ENCODE data around the gene TBL1XR1.

The TBL1XR1 gene

DNA sequence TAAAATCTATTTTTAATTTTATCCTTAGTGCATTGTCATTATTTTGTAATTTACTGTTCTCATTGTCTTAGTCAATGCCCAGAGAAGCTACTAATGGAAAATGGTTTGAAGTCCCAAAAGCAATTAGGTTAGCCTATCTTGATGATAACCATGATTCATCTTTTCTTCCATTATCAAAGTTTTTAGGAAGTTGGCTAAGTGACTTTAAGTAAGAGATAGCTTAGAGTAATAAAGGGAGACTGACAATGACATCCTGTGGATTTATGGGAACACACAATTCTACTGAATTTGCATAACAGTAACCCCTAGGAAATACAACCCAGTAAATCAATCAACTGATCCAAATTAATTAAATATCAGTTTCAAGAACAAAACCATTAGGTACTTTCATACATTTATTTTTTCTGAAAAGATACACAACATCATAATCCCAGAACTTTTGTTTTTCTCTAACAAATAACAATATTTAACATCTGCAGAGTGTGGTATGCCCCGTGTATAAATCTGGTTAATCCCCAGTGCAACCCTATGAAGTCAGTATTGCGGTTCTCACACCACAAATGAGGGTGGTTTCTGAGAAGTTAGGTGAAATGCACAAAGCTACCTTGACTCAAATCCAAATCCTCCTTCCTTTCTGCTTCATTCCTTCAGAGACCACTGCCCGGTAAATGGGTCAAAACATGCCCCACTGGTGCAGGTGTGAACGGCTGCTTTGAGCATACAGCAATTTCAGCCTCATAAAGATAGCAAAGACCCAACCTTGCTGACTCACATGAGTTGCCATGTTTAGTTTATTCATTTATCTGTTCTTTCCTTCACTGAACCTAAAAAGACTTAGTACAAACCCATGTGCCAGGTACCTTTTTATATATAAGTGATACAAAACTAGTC is 202.1 kb downstream of the TBL1XR1 start:
- DNase-seq, result no peak

DNA sequence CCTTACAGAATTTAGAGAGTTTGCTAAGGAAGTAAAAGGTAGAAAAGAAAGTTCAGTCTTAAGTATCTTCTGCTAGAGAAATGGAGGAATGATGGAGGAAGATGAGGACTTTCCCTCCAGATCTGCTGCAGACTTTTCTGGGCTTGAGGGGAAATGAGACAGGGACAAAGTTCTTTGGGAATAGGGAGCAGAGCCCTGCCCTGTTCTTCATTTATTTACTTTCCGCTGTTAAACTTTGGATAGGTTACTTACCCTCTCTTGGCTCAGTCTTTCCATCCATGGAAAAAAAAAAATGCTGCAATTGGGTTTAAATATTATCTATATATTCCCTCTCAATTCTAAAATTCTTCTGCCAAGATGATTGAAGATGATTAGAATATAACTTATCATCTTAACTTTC is 202.9 kb downstream of the TBL1XR1 start:
- no peak for DNase-seq

DNA sequence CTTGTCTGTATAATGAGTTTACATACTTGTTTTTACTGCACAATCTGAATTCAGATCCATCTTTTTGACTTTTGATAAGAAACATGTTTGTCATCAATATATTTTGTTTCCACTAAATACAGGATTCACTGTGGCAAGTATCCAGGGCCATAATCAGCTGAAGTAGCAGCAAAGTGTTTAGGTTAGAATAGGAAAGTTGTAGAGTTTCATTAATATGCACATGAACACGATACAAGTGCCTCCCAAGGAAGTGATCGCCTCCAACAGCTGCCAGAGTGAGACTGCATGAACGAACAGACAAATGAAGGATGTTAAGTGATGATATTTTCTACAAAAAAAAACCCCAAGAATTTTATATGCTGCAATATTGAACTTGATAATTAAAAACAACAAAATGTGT is 204.3 kb downstream of the TBL1XR1 start:
- no peak for DNase-seq

DNA sequence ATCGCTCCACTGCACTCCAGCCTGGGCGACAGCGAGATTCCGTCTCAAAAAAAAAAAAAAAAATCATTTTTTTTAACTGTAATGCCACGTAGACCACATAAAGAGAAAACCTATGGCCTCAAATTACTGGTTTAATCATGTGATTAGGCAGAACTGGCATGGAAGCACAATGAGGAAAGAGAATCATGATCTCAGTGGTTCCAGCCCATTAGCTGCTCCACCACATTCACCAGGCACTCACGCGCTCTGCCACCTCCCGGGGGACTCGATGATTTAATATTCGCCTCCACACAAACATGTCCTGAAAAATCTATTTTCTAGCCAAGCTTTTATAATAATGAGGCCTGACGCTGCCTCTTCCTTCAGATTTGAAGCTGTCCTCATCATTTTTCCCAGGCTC is 204.7 kb downstream of the TBL1XR1 start:
- DNase-seq, result no peak

DNA sequence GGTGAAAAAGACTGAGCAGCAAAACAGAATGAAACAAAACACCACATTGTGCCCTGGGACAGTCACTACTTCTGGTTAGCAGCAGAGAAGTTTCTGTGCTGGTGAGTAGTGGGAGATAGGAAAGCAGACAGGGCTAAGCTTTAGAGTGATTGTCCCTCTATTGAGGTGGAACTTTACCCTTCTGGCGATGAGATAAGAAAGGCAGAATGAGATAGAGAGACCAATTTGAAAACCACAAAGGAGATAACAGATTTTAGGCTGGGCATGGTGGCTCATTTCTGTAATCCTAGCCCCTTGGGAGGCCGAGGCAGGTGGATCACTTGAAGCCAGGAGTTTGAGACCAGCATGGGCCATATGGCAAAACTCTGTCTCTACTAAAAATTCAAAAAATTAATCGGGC is 208.5 kb downstream of the TBL1XR1 start:
- no peak for DNase-seq

DNA sequence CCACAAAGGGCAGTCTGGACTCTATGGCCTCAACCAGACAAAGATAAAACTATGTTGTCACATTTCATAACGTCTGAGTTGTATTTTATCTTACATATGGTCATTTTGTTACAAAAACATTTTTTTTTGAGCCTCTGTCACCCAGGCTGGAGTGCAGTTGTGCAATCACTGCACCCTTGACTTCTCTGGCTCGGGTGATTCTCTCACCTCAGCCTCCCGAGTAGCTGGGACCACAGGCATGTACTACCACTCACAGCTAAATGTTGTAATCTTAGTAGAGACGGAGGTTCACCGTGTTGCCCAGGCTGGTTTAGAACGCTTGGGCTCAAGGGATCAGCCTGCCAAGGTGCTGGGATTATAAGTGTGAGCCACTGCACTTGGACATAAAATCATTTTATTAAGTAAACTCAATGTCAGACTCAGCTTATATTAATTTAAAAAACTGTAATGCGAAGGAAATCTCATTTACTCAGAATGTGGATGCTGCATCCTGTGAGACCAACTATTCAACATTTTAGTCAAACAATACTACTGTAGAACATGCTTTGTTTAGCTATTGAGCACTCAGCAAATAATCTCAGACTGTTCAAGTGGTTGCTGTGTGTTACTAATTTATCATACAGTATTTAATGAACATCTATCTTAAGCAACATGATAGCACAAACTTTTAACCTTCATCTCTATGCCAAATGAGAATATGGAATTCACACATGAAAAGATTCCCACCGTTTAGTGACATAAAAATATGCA is 209.2 kb downstream of the TBL1XR1 start:
- no peak for DNase-seq

DNA sequence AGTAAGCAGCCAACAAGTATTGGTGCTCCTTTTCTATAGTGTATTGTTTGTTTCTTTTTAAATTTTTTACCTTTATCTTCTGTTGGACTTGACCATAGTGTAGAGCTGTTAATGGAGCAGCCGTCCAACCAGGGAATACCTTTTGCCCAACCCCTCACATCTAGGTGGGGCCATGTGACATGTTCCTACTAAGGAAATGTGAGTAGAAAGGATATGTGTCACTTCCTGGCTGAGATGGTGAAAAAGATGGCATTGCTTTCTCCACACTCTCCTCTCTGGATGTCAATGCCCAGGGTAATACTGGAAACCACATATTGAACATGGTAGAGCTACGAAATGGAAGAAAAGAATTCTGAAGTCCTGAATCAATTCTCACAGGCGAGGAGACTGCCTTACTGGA is 218.8 kb downstream of the TBL1XR1 start:
- no peak for DNase-seq

DNA sequence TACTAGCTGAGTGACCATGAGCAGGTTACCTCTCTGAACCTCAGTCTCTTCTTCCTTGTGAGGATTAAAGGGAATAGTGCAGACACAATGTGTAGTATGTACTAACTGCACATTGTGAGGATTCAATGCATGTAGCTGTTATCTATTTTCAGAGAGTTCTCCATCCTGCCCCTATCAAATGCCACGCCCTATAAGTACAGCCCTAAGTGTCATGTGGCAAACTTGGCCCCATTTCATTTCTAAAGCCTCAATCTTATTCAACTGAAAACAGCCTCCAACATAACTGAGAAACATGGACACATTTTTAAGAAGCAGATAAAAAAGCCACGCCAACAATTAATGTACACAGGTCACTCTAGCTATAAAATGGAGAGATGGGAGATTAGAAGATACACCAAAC is 220.0 kb downstream of the TBL1XR1 start:
- DNase-seq, result no peak

DNA sequence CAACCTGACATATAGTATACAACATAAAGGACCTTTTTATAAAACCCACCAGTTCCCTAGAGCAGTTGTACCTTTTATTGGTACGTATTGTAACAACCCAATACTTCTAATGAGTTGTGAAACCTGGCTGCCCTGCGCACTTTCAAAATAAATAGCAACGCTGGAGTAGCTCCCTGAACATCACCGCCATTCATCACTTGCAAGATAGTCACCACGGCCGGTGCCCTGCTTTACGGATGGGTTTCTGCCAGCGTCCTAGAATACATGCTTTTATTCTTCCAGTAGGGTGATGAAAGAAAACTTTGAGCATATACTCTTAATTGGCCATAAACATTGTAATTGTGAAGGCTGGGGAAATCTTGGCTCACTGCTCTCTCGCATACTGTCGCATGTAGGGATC is 220.7 kb downstream of the TBL1XR1 start:
- DNase-seq, result no peak

DNA sequence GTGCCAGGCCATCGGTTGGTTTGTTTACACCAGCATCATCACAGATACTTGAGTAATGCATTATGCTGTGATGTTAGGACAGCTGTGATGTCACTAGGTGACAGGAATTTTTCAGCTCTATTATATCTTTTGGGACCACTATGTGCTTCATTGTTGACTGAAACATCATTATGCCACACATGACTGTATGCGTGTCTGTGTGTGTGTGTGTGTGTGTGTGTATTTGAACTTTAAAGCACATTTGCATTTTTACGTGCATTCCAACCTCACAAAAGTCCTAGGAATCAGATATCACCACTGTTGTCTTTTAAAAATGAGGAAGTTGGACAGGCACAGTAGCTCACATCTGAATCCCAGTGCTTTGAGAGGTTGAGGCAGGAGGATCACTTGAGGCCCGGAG is 223.0 kb downstream of the TBL1XR1 start:
- DNase-seq, result no peak

DNA sequence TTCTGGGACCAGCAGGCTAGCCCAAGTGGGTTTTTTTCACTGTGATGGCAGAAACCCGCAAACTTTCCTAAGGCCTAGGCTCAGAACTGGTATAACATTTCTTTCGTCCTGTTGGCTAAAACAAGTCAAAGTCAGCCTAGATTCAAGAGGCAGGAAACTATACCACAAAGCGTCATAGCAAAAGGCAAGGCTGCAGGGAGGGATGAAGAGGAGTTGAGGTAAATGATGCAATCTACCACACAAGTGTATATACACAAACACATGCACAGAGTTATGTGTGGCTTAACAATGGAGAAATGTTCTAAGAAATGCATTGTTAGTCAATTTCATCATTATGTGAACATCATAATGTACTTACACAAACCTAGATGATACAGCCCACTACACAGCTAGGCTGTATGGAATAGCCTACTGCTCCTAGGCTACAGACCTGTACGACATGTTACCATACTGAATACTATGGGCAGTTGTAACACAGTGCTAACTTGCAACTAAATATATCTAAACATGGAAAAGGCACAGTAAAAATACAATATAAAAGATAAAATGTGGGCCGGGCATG is 225.6 kb downstream of the TBL1XR1 start:
- DNase-seq, result no peak

DNA sequence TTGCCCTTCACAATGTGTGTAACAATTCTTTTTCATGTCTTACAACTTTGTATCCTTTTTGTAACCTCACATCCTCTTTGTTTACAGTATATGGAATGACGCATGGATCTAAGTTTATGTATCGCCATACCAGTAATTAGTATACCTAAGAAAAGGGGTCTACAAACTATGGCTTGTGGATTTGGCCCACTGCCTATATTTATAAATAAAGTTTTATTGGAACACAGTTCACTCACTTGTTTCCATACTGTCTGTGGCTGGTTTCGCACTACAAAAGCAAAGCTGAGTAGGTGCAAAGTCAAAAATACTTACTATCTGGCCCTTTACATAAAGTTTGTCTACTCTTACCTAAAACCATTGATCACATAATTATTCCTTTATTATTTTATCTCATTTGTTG is 226.5 kb downstream of the TBL1XR1 start:
- no peak for DNase-seq

DNA sequence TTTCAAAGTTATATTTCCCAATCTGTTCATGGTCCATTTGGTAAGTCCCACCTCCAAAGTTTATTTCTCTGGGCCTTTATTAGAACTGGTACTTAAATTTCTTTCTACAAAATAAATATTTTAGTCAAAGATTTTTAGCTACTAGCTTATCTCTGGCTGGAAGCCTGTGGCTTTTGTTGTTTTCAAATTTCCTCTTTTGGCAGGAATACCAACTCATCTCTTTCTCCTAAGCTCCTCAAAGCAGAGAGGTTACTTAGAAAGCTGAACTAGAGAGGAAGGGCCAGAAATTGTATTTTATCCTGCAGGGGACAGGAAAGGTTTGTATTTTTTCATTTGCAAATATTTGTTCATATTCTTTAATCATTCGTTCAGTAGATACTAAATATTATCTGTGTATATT is 227.8 kb downstream of the TBL1XR1 start:
- no peak for DNase-seq

Measured in cortex of kidney (tissue), 1 donor.